ENCODE data around the gene AFAP1L2.

Gene AFAP1L2

GRCh38 chr10:114418109-114418508 is 13.8 kb upstream of the AFAP1L2 start:
- H3K27ac ChIP-seq (ENCODE audit: low read depth, low read length), result no peak overlapping the region
- no peaks in the 10 kb centered on the region for H3K79me2 ChIP-seq (ENCODE audit: control insufficient read depth, low read length)
- TF ChIP-seq CTCF (IDR thresholded peaks at IDR 0.05; ENCODE audit: low read depth, low read length, poor library complexity, severe bottlenecking) (no peak), EZH2phosphoT487 (IDR thresholded peaks at IDR 0.05; ENCODE audit: borderline replicate concordance, low read length) (no peak)
- no peaks in the 10 kb centered on the region for H3K9me2 ChIP-seq (replicated peaks; ENCODE audit: control insufficient read depth, low read length)
- no peak overlapping the region for H3K4me3 ChIP-seq (ENCODE audit: low read length)
- no peaks in the 10 kb centered on the region for H3F3A ChIP-seq (ENCODE audit: control insufficient read depth, insufficient read depth)
- H4K20me1 ChIP-seq (ENCODE audit: control insufficient read depth, insufficient read depth, low read depth, low read length), result no peaks in the 10 kb centered on the region
- peaks cover 17% of the 10 kb centered on the region for H3K27me3 ChIP-seq (ENCODE audit: control insufficient read depth, low read length)
- no peaks in the 10 kb centered on the region for H3K36me3 ChIP-seq (ENCODE audit: control insufficient read depth, low read length)
- H3K4me1 ChIP-seq (ENCODE audit: control insufficient read depth, low read length), result no peaks in the 10 kb centered on the region
- no peak overlapping the region for H3K4me2 ChIP-seq (ENCODE audit: low read length)
- H3K9me3 ChIP-seq (ENCODE audit: control insufficient read depth, insufficient read depth, low read length), result no peaks in the 10 kb centered on the region

GRCh38 chr10:114412907-114413797 is 8.8 kb upstream of the AFAP1L2 start:
- Histone ChIP-seq H3K4me2 (ENCODE audit: low read length) (no peak overlapping the region), H3K79me2 (ENCODE audit: control insufficient read depth, low read length) (no peaks in the 10 kb centered on the region), H3K36me3 (ENCODE audit: control insufficient read depth, low read length) (no peaks in the 10 kb centered on the region), H4K20me1 (ENCODE audit: control insufficient read depth, insufficient read depth, low read depth, low read length) (no peaks in the 10 kb centered on the region), H3F3A (ENCODE audit: control insufficient read depth, insufficient read depth) (no peaks in the 10 kb centered on the region), H3K9me3 (ENCODE audit: control insufficient read depth, insufficient read depth, low read length) (no peaks in the 10 kb centered on the region), H3K9me2 (replicated peaks; ENCODE audit: control insufficient read depth, low read length) (no peaks in the 10 kb centered on the region), H3K4me3 (ENCODE audit: low read length) (no peak overlapping the region), H3K27ac (ENCODE audit: low read depth, low read length) (no peak overlapping the region), H3K4me1 (ENCODE audit: control insufficient read depth, low read length) (no peaks in the 10 kb centered on the region), H3K27me3 (ENCODE audit: control insufficient read depth, low read length) (peaks cover 12% of the 10 kb centered on the region)
- TF ChIP-seq EZH2phosphoT487 (IDR thresholded peaks at IDR 0.05; ENCODE audit: borderline replicate concordance, low read length) (no peak), CTCF (IDR thresholded peaks at IDR 0.05; ENCODE audit: low read depth, low read length, poor library complexity, severe bottlenecking) (no peak)

- Histone ChIP-seq H3K36me3 (ENCODE audit: control insufficient read depth, low read length) (no peaks in the 10 kb centered on the region), H3K4me1 (ENCODE audit: control insufficient read depth, low read length) (no peaks in the 10 kb centered on the region), H3K9me2 (replicated peaks; ENCODE audit: control insufficient read depth, low read length) (no peaks in the 10 kb centered on the region), H3K4me3 (ENCODE audit: low read length) (no peak overlapping the region), H3F3A (ENCODE audit: control insufficient read depth, insufficient read depth) (no peaks in the 10 kb centered on the region), H3K9me3 (ENCODE audit: control insufficient read depth, insufficient read depth, low read length) (no peaks in the 10 kb centered on the region), H3K79me2 (ENCODE audit: control insufficient read depth, low read length) (no peaks in the 10 kb centered on the region), H4K20me1 (ENCODE audit: control insufficient read depth, insufficient read depth, low read depth, low read length) (no peaks in the 10 kb centered on the region), H3K4me2 (ENCODE audit: low read length) (no peak overlapping the region), H3K27ac (ENCODE audit: low read depth, low read length) (no peak overlapping the region), H3K27me3 (ENCODE audit: control insufficient read depth, low read length) (no peaks in the 10 kb centered on the region)
- TF ChIP-seq EZH2phosphoT487 (IDR thresholded peaks at IDR 0.05; ENCODE audit: borderline replicate concordance, low read length), result no peak
These were observed 4.7 kb upstream of the AFAP1L2 start for GRCh38 chr10:114408968-114409444.
